Stimulated activated CD8-positive, alpha-beta memory T cell treated with anti-CD3 and anti-CD28 coated beads, Interleukin-15, amount 100 ng/mL, for 4 hours (primary cell): ENCODE data around the gene LDLRAD3.
"Not testable (repeated sequence)": the region's sequence is repeated elsewhere in the genome, so short reads cannot be mapped to it uniquely, and the experiment has no call there.

ENCODE experiments used
- DNase-seq, 2 donors: peaks; one replicate each; pipeline ENCODE4 v3.0.0-alpha.2; 2020; ENCODE audit warnings: low read depth in 2 of 2

The LDLRAD3 gene

GRCh38 chr11:35992548-35992947 is 48.7 kb downstream of the LDLRAD3 start:
- DNase-seq: no peak

GRCh38 chr11:35994421-35994820 is 50.6 kb downstream of the LDLRAD3 start:
- DNase-seq: no peak

GRCh38 chr11:35995681-35996271 is 51.9 kb downstream of the LDLRAD3 start:
- DNase-seq: no peak

GRCh38 chr11:35997902-35998520 is 54.1 kb downstream of the LDLRAD3 start:
- no peak for DNase-seq

DNA sequence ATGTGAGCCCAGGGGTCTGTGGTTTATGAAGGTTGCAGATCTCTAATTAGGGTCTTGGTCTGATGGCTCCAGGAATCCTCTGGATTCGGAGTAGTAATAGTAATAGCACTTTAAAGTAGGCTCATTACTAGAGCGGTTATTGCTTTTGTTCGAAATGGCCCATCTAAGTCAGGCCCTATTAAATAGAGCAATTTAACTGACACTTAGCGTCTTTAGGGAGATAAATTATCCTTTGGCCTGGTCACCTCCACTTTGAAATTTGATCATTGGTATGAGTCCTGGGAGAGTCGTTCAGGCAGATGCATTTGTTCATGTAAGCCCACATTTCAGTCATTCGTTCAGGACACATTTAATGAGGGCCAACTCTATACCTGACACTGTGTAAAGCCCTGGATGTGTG is 54.8 kb downstream of the LDLRAD3 start:
- DNase-seq: no peak

GRCh38 chr11:36000616-36001190 is 56.8 kb downstream of the LDLRAD3 start:
- no peak for DNase-seq

- no peak for DNase-seq
These were observed 58.3 kb downstream of the LDLRAD3 start for GRCh38 chr11:36002196-36002595.

DNA sequence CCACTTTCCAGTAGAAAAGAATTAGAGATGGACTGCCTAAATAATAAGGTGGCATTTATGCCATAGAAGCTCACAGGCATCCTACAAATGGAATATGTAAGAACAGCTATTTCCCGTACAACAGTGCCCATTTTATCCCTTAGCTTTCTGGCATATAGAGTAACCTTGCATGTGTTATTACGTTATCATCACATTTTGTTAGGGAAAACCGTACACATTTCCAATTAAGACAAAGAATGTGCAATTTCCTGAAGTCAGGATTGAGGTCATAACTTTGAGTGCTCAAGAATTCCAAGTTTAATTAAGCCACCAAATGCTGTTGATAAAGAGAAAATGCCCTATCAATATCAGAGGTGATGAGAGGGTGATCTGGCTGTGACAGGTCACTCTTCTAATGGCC is 58.9 kb downstream of the LDLRAD3 start:
- no peak for DNase-seq

DNA sequence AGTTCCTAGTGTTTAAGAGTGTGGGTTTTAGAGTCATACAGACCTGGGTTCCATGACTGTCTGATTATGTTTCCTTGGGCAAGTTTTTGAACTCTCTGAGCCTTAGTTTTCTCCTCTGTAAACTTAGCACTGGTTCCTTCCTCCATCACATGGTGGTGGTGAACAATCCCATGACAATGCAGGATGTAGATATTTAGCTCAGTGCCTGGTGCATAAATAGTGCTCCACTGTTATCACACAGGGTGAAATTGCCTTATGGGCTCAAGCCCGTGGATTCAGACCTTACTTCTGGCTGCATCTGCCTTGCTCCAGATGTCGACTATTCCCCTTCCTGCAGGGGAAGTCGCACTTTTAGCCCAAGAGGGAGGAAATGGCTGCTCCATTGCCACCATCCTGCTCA is 62.7 kb downstream of the LDLRAD3 start:
- no peak for DNase-seq

DNA sequence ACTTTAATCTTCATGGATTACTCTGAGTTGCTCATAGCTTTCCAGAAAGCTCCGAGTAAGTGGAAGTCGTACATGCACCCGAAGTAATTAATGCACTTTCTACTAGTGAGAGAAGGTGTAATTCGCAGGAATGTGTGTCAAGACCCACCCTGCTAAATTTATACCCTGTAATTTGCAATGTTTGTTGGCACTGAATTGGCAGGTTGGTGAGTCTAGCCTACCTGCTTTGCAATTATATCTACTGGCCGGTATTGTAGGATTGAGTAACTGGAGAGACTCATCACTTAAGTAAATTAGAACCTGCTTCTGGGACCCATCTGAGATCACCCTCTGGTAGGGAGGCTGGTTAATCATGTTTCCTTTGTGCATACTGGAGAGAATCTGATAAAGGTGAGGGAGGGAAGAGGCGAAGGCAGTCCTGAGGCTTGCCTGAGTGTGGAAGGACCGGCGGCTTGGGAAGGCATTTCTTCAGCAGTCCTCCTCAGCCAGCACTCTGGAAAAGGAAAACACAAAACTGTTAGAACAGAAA is 63.3 kb downstream of the LDLRAD3 start:
- no peak for DNase-seq

GRCh38 chr11:36008584-36008983 is 64.7 kb downstream of the LDLRAD3 start:
- no peak for DNase-seq

GRCh38 chr11:36009473-36009872 is 65.6 kb downstream of the LDLRAD3 start:
- DNase-seq: no peak

DNA sequence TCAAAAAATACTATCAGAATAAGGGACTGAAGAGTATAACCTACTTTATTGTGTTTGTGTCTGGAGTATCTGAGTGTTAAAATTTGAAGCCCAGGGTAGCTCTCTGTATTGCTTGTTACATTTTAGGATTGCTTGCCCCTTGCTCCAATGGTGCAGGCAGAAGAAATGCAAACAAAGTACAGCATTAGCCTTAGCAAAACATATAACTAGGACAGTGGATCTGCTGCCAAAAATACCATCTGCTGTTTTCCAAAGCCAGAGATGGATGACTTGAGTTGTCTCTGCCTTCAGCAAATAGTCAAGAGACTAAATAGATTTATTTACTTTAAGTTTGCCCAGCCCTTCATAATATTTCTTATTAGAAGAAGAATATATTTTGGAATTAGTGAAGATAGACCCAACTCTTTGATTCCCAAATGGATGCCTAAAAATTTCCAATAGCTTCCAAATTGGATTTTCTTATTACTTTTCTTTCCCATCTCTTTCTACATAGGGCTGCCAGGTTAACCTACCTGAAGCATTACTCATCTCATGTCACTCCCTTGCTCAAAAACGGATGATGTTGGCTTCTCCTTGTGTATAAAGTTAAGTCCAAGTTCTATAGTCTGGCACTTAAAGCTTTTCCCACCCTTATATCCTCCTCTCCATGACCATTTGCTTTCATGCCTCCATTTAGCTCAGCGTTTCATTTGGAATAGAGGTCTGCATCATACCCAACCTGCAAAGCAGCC is 66.3 kb downstream of the LDLRAD3 start:
- DNase-seq: no peak

DNA sequence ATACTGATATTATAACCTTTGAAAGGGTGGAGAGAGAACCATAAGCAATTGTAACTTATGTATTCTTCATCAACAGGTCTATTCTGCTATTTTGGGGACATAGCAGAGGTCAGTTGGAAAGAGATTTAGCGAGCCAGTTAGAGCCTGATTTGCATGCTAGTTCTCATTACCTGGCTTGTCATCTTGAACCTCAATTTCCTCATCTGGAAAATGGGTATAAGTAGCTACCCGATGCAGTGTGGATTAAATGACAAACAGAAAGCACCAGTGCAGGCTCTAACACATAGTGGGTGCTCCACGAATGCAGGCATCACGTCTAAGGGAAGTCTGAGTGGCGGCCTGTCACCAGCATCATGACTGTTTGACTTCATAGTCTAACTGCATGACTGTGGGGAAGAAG is 67.7 kb downstream of the LDLRAD3 start:
- DNase-seq: no peak

DNA sequence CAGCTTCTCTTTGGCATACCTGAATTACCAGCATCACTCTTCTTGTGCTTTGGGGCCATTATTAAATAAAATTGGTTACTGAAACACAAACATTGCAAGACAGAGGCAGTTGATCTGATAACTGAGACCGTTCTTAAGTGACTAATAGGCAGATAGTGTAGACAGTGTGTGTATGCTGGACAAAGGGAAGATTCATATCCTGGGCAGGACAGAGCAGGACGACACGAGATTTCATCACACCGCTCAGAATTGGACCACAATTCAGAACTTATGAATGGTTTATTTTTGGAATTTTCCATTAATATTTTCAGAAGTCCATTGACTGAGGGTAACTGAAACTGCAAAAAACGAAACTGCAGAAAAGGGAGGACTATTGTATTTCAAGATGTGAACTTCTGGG is 68.6 kb downstream of the LDLRAD3 start:
- DNase-seq: no peak

DNA sequence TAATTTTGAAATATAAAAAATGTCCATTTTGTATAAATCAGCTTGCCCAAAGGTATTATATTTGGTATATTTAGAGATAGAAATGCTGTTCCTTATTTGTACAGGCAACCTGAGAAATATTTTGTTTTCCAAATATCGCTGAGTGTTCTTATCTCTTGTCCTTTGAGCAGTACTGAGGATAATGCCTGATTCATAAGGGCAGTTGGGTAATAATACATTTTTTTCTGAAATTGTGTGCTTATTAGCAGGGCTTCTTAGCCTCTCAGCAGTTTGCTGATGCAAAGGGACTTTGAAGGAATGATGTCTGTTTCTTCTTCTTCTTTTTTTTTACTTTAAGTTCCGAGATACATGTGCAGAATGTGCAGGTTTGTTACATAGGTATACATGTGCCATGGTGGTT is 69.1 kb downstream of the LDLRAD3 start:
- DNase-seq: no peak

GRCh38 chr11:36013446-36013845 is 69.6 kb downstream of the LDLRAD3 start:
- DNase-seq: not testable (repeated sequence)

DNA sequence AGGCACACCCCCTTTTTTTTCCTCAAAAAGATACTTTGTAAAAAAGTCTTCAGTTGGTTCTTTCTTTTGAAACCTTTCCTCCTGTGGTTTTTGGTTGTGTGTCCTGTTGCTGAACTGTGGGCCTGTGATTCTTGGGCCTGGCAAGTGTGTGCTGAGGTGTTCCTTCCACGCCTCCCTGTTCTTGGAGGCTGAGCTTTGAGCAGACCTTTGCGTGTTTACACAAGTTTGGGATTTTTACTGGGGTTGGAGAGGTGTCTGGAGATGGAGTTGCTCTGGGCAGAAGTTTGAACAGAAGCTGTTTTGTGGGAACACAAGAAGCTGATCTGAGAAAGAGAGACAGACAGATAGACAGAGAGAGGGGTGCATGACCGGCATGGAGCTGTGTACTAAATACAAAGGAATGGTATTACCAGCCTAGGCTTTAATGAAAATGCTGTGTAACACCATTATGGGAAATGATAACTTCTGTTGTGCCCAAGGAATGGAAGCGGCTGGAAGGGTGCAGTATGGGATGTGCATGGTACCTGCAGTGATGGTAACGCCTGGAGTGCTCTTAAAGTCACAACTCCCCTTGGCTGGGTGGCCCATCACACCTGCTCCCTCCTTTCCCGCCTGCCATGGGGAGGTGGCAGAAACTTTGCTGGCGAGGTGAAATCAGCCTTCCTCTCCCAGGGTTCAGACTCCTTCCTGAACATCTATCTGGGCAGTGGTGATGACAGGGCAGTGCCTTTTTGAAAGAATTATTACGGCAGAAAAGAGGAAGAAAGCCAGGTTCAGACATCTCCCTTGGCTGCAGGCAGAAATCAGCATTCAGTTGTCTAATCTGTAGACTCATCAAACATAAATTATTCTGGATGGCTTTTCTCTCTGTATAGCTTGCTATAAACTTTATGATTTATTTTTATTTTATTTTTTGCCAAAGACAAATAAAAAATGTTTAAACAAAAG is 70.4 kb downstream of the LDLRAD3 start:
- DNase-seq: no peak

GRCh38 chr11:36014898-36015665 is 71.2 kb downstream of the LDLRAD3 start:
- DNase-seq: no peak

- no peak for DNase-seq
These were observed 71.9 kb downstream of the LDLRAD3 start for GRCh38 chr11:36015799-36016198.

- no peak for DNase-seq
These were observed 72.4 kb downstream of the LDLRAD3 start for GRCh38 chr11:36016263-36016662.
